Left ventricle myocardium superior (tissue), 1 donor: ENCODE results near the gene YES1. TPM values are rescaled to one million over a fixed set of nuclear protein-coding genes. Genes with fewer than 3 reads are reported as not detected.
A peak's percentile ranks its signal among the peaks of the same experiment; 100 is the strongest.

ENCODE experiments used
- ATAC-seq: fragments of 200-7000 bp; cut with Tn5 transposase; one replicate; pipeline ENCODE4 v1.9.1; 2020; ENCODE audit warnings: mild to moderate bottlenecking, moderate library complexity
- DNase-seq: peaks from one replicate; pipeline ENCODE4 v3.0.0-alpha.2; 2020
- intact Hi-C: fragments of 100-400 bp; cut with micrococcal nuclease; formaldehyde crosslinking; loops from one replicate; pipeline ENCODE4 v1.11.0; 2022
- long read RNA-seq: library from polyadenylated mRNA; unstranded; transcript quantifications from one replicate; pipeline ENCODE4 v2.0.0, GENCODE V29; 2021
- total RNA-seq: library from RNA; stranded (reverse); fragmentation: NEBNext Ultra II Directional; extraction: Animal tissue kit (Norgen Biotek cat#: 25700); gene quantifications from one replicate; pipeline ENCODE4 v1.2.1, GENCODE V29; 2021
- donor health status: DM: no; HTN: yes; CAD: no; lungs with severe emphysema.

Gene YES1
- total RNA-seq: 23.4 TPM
- long read RNA-seq, full-length matches to known transcripts: 35 of 44 reads
- long read RNA-seq, partial matches to known transcripts: 2 of 44 reads
- long read RNA-seq, other reads (novel, unspliced or antisense): 7 of 44 reads

- no peak for DNase-seq
- intact Hi-C loops: no loop called here
- peak; percentile 94 for ATAC-seq
Measured at GRCh38 chr18:811892-812375, at the start of gene YES1. Gene YES1, minus strand, starts transcription at chr18:812242. Its CDS starts 55,415 bp downstream, at chr18:756827.

- intact Hi-C loops: no loop called here
- no peak for DNase-seq
- ATAC-seq: no peak
Measured at GRCh38 chr18:857986-858385, 45.9 kb upstream of the YES1 start.

GRCh38 chr18:853471-853870, 41.4 kb upstream of the YES1 start:
- intact Hi-C loops: no loop called here
- DNase-seq (no peak), ATAC-seq (no peak)

GRCh38 chr18:850960-851359, 38.9 kb upstream of the YES1 start:
- intact Hi-C loops: no loop called here
- ATAC-seq (no peak), DNase-seq (no peak)

GRCh38 chr18:849021-849420, 37.0 kb upstream of the YES1 start:
- intact Hi-C loops: no loop called here
- DNase-seq (no peak), ATAC-seq (no peak)

- intact Hi-C loops: no loop called here
- ATAC-seq (no peak), DNase-seq (no peak)
Measured at GRCh38 chr18:848062-848861, 36.2 kb upstream of the YES1 start.

GRCh38 chr18:845152-845819, 33.2 kb upstream of the YES1 start:
- DNase-seq (no peak), ATAC-seq (peak; percentile 82)
- intact Hi-C loops: no loop called here

- no peak for DNase-seq
- no peak for ATAC-seq
- intact Hi-C loops: no loop called here
Measured at GRCh38 chr18:841647-842370, 29.8 kb upstream of the YES1 start.

- ATAC-seq: no peak
- intact Hi-C loops: no loop called here
- DNase-seq: no peak
Measured at GRCh38 chr18:840516-840915, 28.5 kb upstream of the YES1 start.

GRCh38 chr18:840023-840408, 28.0 kb upstream of the YES1 start:
- intact Hi-C loops: no loop called here
- no peak for ATAC-seq
- DNase-seq: no peak

- intact Hi-C loops: no loop called here
- DNase-seq: peak; percentile 93
- peak; percentile 96 for ATAC-seq
Measured at GRCh38 chr18:839224-840022, 27.4 kb upstream of the YES1 start.

GRCh38 chr18:837922-838321, 25.9 kb upstream of the YES1 start:
- ATAC-seq: no peak
- intact Hi-C loops: no loop called here
- no peak for DNase-seq

- no peak for DNase-seq
- intact Hi-C loops: loop anchor here (5.0 kb wide), 1 partner anchor 212 kb away; no protein-coding TSS in a partner anchor
- ATAC-seq: peak; percentile 56
Measured at GRCh38 chr18:834082-834720, 22.2 kb upstream of the YES1 start.

- ATAC-seq: no peak
- intact Hi-C loops: loop anchor here (5.0 kb wide), 1 partner anchor 211 kb away; no protein-coding TSS in a partner anchor
- no peak for DNase-seq
Measured at GRCh38 chr18:833197-833596, 21.2 kb upstream of the YES1 start.

GRCh38 chr18:832085-832681, 20.1 kb upstream of the YES1 start:
- intact Hi-C loops: loop anchor here (5.0 kb wide), 1 partner anchor 210 kb away; no protein-coding TSS in a partner anchor
- DNase-seq (peak; percentile 39), ATAC-seq (peak; percentile 47)

GRCh38 chr18:830315-830901, 18.4 kb upstream of the YES1 start:
- intact Hi-C loops: loop anchor here (2.0 to 5.0 kb wide), 2 partner anchors 88 to 208 kb away; no protein-coding TSS in a partner anchor
- peak; percentile 78 for ATAC-seq
- no peak for DNase-seq

- intact Hi-C loops: no loop called here
- ATAC-seq (no peak), DNase-seq (no peak)
Measured at GRCh38 chr18:829432-829831, 17.4 kb upstream of the YES1 start.
